Camera-type eye (tissue), 1 donor: ENCODE measurements around the gene LCP2. TPM values are rescaled to one million over a fixed set of nuclear protein-coding genes. Genes with fewer than 3 reads are reported as not detected.

Source experiments
- total RNA-seq: library from RNA; depleted of rRNA; stranded (reverse); fragments of >200 nt; gene quantifications from one replicate; pipeline ENCODE4 v1.2.3, GENCODE V29; 2014

Gene LCP2
- total RNA-seq: 8.6 TPM

DNA sequence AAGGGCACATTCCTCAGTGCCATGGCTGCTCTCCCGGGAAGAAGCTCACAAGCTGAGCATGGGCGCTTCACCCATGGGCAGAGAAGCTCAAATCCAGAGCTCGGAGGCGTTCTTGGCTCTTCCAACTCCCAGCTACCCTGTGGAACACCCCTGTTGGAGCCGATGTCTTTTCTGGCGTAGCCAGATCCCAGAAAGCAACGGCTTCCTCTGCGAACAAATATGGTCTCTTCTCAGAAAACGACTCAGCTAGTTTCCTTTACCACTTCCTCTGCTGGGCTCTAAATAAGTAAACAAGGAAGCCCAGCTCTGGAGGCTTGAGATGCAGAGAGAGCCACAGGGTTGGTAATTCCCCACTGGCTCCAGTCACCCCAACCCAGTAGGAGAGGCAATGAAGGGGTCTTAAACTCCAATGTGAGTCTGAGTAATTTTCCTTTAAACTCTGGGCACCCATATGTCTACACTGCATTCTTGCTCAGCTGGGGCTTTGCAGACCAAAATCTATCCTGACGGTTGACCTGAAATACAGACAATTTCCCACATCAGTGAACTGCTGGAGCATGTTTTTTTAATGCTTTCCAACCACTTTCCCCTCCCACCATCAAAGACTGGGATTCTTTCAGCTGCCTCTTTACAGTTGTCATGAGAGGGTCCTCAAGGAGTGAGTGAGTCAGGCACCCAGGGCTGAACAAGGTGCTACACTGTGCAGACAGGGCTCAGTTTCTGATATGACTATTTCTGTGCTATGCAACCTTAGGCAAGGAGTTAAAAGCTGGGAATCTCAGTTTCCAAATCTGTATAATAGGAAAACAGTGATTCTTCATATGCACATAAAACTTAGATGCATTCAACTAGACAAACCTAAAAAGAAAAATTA lies at the start of gene LCP2:
Gene LCP2 (minus strand): TSS at position 189 of the 874 bp plus-strand sequence. CDS start 166 bp downstream, at position 23.

DNA sequence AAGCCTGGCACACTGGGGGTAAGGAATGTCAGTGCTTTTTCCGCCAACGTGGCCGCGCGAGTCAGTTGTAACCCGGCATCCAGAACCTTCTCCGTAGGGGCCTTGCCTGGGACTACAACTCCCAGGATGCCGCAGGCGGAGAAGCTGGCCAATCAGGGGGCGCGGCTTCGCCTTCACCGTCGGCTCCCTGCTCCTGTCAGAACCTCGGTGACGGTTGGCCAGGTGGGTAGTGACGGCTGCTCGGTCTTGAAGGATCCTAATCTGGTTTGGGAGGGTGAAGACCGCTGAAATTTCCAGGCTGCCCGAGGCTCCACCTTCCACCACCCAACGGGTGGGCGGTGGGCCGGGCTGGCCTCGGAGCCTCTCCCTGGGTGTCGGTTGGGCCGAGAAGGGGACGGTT lies 64.8 kb downstream of the LCP2 start, which contains the start of gene C5orf58:
Gene C5orf58 (plus strand): TSS at position 200 of the 400 bp plus-strand sequence. CDS start 1,992 bp downstream, outside the sequence.

Other genes starting within 250 kb of the LCP2 start
- gene FOXI1, start 191.9 kb downstream of the LCP2 start, total RNA-seq: not detected
- gene C5orf58, start 64.8 kb downstream of the LCP2 start, total RNA-seq: not detected
- 1.4 TPM for gene KCNMB1, start 91.6 kb upstream of the LCP2 start, total RNA-seq
- gene KCNIP1, start 206.2 kb upstream of the LCP2 start, total RNA-seq: 10.1 TPM